Dermis blood vessel endothelial cell (primary cell): Measurements from ENCODE around the gene CD247. TPM values are rescaled to one million over a fixed set of nuclear protein-coding genes. Genes with fewer than 3 reads are reported as not detected.
A peak's percentile ranks its signal among the peaks of the same experiment; 100 is the strongest.

Source experiments
- DNase-seq: peaks from one replicate; pipeline ENCODE4 v3.0.0; 2010
- total RNA-seq: library from RNA; depleted of rRNA; stranded (reverse); fragments of >200 nt; gene quantifications from 2 replicates; pipeline ENCODE4 v1.2.3, GENCODE V29; 2014

CD247 gene
- total RNA-seq, 1 donor from 2014 or later: not detected

- no peak for DNase-seq
These were observed 60.3 kb downstream of the CD247 start for GRCh38 chr1:167457936-167458584.

- no peak for DNase-seq
These were observed 61.4 kb downstream of the CD247 start for GRCh38 chr1:167456926-167457325.

DNA sequence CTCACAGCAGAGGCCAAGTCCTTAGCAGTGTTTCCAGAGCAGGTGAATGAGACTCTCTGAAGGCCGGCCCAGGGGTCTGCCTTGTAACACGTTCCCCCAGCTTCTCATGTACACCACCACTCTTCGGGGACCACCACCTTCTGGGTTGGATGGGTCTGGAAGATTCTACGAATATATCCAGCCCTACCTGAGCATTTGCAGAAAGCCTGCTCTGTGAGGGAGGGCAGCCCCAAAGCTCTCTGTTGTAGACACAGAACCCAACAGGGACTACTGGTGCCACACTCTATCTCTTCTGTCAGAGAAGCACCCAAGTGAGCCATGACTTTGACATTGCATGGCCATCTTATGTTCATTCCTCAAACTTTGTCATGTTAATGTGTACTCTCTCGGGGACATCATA lies 61.8 kb downstream of the CD247 start:
- DNase-seq: no peak

DNA sequence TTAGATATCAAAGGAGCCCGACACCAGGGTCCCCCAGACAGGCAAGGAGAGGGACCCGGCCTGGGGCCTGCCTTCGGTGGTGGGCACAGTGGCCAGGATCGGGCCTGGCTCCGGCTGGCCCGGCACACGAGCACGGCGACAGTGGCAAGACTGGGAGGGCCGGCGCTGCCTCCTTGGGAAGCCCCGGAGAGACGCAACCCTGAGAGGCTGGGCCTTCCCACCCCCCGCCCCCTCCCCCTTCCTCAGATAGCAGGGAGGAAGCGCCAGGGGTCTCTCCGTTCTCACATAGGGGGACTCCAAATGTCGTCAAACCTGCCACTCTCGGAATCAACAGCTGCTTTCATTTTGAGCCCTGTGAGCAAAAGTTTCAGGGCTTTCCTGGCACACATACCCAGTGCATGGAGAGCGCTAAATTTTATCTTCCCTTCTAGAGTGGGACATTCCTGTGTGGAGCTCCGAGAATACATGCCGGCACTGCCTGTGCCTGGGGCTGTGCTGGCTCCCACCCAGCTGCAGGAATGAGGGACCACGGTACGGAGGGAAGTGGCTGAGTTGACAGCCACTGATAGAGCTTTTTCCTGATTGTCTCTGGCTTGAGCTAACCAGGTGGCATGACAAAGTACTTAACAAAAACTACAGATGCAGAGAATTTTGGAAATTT lies 62.4 kb downstream of the CD247 start:
- peak; percentile 15 for DNase-seq

GRCh38 chr1:167454894-167455785 lies 63.2 kb downstream of the CD247 start:
- peak; percentile 46 for DNase-seq

- no peak for DNase-seq
These were observed 63.9 kb downstream of the CD247 start for GRCh38 chr1:167454304-167454893.

- no peak for DNase-seq
These were observed 65.2 kb downstream of the CD247 start for GRCh38 chr1:167453123-167453522.

DNA sequence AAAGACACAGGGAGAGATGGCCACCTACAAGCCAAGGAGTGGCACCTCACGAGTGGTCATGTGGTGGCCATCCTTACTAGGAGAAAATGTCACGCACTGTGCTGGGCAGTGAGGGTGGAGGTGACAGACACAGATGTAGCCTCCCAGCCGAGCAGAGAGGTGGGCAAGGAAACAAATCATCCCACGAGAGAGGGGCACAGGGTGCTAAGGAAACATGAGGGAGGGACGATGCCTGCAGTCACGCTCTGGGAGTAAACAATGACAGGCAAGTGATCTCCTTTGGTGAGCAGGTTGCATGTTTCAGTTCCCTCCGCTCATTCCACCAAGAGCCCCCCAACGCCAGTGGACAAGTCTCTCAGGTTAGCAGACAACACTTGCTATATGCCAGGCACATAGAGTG lies 65.8 kb downstream of the CD247 start:
- DNase-seq: no peak

- DNase-seq: no peak
These were observed 67.5 kb downstream of the CD247 start for GRCh38 chr1:167450843-167451242.

GRCh38 chr1:167447521-167448136 lies 70.7 kb downstream of the CD247 start:
- DNase-seq: no peak

DNA sequence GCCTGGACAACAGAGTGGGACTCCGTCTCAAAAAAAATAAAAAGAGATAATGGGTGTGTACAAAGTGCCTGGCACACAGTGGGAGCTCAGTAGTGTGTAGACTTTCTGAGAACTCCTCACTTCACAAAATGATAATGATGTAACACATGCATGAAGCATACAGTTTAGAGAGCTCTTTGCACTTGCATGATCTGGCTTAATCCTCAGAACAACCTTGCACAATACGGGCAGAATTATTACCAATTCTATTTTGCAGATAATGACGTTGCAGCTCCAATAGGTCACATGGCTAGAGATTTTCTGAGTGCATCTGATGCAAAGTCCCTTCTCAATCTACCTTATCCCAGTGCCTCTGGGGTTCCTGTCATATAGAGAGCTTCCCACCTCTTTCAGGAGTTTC lies 71.4 kb downstream of the CD247 start:
- no peak for DNase-seq

GRCh38 chr1:167443757-167444156 lies 74.6 kb downstream of the CD247 start:
- DNase-seq: no peak

- no peak for DNase-seq
These were observed 75.3 kb downstream of the CD247 start for GRCh38 chr1:167442854-167443565.

DNA sequence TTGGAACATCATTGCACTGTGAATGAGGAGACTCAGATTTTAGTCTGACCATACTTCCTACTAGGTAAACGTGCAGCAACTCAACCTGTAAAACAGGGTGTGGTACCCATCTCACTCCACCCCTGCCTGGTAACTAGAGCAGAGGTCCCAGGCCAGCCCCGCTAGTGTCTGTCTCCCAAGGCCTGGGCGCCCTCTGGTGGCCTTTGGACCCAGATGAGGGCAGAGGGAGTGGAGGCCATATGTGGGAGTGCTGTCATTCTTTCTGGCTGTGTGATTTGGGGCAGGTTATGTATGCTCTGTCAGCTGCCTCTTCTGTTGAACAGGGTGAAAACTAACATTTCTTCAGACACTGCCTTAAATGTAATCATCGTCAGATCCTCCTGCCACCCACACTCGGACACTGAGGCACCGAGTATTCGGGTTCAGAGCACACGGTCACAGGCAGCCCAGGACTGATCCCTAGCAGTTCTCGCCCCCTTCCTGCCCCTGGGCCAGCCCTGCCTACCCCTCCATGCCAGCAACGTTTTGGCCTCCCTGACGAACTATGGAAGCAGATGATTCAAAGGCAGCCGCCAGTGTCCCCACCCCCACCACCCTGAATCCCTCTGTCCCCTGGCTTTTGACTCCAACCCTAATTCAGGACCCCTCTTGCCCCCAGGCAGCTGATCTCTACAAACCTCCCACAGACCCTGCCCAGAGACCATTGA lies 76.0 kb downstream of the CD247 start:
- peak; percentile 87 for DNase-seq

DNA sequence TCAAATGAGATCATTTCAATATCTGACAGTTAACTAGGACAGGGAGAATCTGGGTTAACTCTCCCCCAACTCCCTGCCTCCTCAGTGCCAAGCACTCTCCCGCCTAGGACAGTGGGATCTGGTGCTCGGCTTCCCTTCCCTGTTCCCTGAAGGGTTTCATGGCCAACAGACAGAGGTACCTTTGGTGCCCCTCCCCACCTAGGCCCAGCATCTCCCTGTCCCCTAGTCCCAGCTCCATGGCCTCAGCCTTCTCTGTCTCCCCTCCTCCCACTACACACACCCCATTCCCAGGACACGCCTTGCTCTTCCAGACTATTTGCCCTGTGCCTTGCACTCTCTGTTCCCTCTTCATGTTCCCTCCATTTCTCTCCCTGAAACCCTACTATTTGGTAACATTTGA lies 77.1 kb downstream of the CD247 start:
- DNase-seq: no peak

- no peak for DNase-seq
These were observed 77.6 kb downstream of the CD247 start for GRCh38 chr1:167440776-167441175.

GRCh38 chr1:167440345-167440744 lies 78.0 kb downstream of the CD247 start:
- DNase-seq: no peak

DNA sequence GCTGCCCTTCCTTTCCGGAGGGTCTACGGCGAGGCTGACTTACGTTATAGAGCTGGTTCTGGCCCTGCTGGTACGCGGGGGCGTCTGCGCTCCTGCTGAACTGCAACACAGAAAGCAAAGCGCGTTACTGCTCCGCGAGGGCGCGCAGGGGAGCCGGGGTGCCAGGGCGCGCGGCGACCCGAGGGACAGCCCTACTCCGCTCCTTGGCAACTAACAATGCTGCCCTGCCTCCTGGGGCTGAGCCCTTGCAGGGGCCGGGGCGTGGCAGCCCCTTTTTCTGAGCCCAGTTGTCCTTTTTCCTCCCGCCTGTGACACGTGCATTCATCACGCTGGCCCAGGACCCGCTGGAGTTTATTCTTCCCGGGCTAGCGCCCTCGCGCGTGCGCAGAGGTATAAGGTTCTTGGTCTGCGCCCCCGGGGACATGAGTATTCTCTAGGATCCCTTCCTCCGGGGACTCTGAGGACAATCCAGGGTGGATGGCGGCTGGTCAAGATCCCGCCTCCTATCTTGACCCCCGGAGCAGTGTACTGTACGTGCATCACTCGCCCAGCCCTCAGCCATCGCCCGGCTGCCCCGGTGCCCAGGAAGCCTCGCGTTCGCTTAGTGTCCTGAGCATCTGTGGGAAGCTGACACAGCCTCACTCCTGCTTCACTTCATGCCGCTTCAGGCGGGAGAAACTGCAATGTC lies 78.9 kb downstream of the CD247 start:
- peak; percentile 60 for DNase-seq

DNA sequence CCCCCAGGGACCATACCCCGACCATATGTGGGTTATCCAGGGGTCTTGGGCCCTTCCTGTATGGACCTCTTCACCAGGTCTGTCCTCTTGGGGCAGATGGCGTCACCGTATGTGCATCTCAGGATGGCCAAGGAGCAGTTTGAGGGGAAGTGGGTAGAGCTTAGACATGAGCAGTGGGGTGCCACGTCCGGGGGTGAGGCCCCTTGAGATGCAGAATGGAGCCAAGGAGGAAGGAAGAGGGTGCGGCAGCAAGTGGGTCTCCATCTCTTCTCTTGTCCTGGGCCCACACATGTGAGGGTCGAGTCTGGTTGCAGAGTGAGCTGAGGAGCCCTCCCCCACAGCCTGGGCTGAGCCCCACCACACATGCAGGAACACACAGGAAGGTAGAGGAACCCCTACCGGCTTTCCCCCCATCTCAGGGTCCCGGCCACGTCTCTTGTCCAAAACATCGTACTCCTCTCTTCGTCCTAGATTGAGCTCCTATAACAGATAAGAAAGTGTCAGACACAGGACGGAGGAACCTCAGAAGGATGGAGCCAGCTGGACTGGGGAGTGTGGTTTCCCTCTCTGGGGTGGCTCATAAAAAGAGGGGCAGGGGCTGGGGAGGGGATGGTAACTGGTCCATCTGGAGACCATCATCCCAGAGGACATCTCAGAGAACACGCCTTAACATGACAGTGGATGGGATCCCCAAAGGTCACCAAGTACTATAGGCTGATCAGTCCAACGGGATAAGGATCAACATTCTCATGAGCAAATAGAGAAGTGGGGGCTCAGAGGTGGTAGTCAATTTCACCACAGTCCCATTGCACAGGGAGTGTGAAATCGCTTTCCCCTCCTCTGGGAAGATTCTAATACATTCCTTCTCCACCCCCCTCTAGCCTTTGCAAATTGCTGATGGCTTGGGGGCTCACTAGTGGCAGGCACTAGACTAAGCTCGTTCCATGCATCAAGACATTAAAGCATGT lies 79.9 kb downstream of the CD247 start:
- DNase-seq: no peak

DNA sequence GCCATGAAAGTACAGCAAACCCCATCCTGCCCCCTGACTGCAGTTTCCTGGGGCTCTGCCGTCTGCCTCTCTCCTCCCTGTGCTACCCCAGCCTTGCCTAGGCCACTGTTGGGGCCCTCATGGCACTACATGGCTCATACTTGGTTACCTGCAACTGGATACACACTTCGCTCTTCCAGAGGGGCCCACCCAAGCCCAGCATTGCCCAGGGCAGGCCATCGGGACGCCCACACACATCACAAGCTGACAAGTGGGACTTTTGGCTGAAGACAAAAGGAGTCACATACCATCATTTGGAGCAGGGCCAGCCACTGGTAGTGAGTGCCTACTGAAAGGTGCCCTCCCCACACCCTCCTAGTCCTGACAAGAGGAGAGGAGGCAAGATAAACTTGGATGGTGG lies 82.8 kb downstream of the CD247 start:
- no peak for DNase-seq
